ENCODE results near the gene CNPY1.
"Not testable (repeated sequence)": the region's sequence is repeated elsewhere in the genome, so short reads cannot be mapped to it uniquely, and the experiment has no call there.

The CNPY1 gene

GRCh38 chr7:155520114-155520513 lies 26.2 kb downstream of the CNPY1 start:
- no peaks in the 10 kb centered on the region for H3K36me3 ChIP-seq (ENCODE audit: insufficient read depth, low read length)
- no peak overlapping the region for H2AFZ ChIP-seq (ENCODE audit: low read length)
- no peaks in the 10 kb centered on the region for H3K4me1 ChIP-seq (ENCODE audit: insufficient read depth, low read length, severe bottlenecking)
- H3K4me2 ChIP-seq (ENCODE audit: low read length), result no peak overlapping the region
- H3F3A ChIP-seq (ENCODE audit: insufficient read depth, low read length), result no peaks in the 10 kb centered on the region
- no peaks in the 10 kb centered on the region for H3K9me3 ChIP-seq (ENCODE audit: low read length)
- TF ChIP-seq EZH2 (IDR thresholded peaks at IDR 0.05; ENCODE audit: borderline replicate concordance, low read length), result no peak
- TF ChIP-seq, protein P1, sequence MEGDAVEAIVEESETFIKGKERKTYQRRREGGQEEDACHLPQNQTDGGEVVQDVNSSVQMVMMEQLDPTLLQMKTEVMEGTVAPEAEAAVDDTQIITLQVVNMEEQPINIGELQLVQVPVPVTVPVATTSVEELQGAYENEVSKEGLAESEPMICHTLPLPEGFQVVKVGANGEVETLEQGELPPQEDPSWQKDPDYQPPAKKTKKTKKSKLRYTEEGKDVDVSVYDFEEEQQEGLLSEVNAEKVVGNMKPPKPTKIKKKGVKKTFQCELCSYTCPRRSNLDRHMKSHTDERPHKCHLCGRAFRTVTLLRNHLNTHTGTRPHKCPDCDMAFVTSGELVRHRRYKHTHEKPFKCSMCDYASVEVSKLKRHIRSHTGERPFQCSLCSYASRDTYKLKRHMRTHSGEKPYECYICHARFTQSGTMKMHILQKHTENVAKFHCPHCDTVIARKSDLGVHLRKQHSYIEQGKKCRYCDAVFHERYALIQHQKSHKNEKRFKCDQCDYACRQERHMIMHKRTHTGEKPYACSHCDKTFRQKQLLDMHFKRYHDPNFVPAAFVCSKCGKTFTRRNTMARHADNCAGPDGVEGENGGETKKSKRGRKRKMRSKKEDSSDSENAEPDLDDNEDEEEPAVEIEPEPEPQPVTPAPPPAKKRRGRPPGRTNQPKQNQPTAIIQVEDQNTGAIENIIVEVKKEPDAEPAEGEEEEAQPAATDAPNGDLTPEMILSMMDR (IDR thresholded peaks at IDR 0.05; ENCODE audit: low read length), result no peak
- H3K9me2 ChIP-seq (ENCODE audit: low read depth, low read length), result no peaks in the 10 kb centered on the region
- no peak overlapping the region for H3K9ac ChIP-seq (ENCODE audit: low read length)
- no peaks in the 10 kb centered on the region for H4K20me1 ChIP-seq (ENCODE audit: insufficient read depth, low read length)
- H3K79me2 ChIP-seq (ENCODE audit: insufficient read depth, low read length), result no peaks in the 10 kb centered on the region
- no peak overlapping the region for H3K4me3 ChIP-seq (ENCODE audit: low read depth, low read length, poor library complexity, severe bottlenecking)
- H3K27me3 ChIP-seq (ENCODE audit: insufficient read depth, low read length), result peaks cover 22% of the 10 kb centered on the region
- H3K27ac ChIP-seq (ENCODE audit: low read depth, low read length, poor library complexity, severe bottlenecking), result no peak overlapping the region

GRCh38 chr7:155519358-155519757 lies 27.0 kb downstream of the CNPY1 start:
- peaks cover 22% of the 10 kb centered on the region for H3K27me3 ChIP-seq (ENCODE audit: insufficient read depth, low read length)
- not testable (repeated sequence) for H3K4me3 ChIP-seq (ENCODE audit: low read depth, low read length, poor library complexity, severe bottlenecking); H3F3A ChIP-seq (ENCODE audit: insufficient read depth, low read length); H4K20me1 ChIP-seq (ENCODE audit: insufficient read depth, low read length); H3K4me1 ChIP-seq (ENCODE audit: insufficient read depth, low read length, severe bottlenecking); H3K9me2 ChIP-seq (ENCODE audit: low read depth, low read length); H3K36me3 ChIP-seq (ENCODE audit: insufficient read depth, low read length); H3K79me2 ChIP-seq (ENCODE audit: insufficient read depth, low read length); H2AFZ ChIP-seq (ENCODE audit: low read length); H3K9ac ChIP-seq (ENCODE audit: low read length); H3K4me2 ChIP-seq (ENCODE audit: low read length); H3K9me3 ChIP-seq (ENCODE audit: low read length); H3K27ac ChIP-seq (ENCODE audit: low read depth, low read length, poor library complexity, severe bottlenecking)

DNA sequence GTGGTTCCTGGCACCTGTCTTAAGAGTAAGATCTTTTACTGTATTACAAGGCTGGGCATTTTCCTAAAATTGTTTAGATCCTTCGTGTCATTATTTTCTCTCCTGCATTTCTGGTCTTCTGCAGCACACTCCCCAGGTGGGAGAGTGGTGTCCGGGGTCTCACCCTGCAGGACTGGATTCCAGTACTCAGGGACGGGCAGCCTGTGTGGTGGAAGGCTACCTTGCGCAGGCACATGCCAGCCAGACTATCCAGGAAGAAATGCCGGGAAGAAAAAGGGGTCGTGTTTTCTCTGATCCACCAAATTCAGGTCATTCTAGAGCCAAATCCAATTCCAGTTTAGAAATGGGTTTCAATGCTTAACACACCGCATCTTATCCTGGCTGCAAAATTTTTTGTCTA lies 27.7 kb downstream of the CNPY1 start:
- H3K27ac ChIP-seq (ENCODE audit: low read depth, low read length, poor library complexity, severe bottlenecking), result no peak overlapping the region
- no peaks in the 10 kb centered on the region for H3K9me2 ChIP-seq (ENCODE audit: low read depth, low read length)
- no peaks in the 10 kb centered on the region for H3K79me2 ChIP-seq (ENCODE audit: insufficient read depth, low read length)
- H3K9ac ChIP-seq (ENCODE audit: low read length), result no peak overlapping the region
- no peaks in the 10 kb centered on the region for H3K4me1 ChIP-seq (ENCODE audit: insufficient read depth, low read length, severe bottlenecking)
- no peaks in the 10 kb centered on the region for H3F3A ChIP-seq (ENCODE audit: insufficient read depth, low read length)
- no peaks in the 10 kb centered on the region for H3K36me3 ChIP-seq (ENCODE audit: insufficient read depth, low read length)
- TF ChIP-seq, protein P1 (IDR thresholded peaks at IDR 0.05; ENCODE audit: low read length), result no peak
- no peak for TF ChIP-seq EZH2 (IDR thresholded peaks at IDR 0.05; ENCODE audit: borderline replicate concordance, low read length)
- H3K27me3 ChIP-seq (ENCODE audit: insufficient read depth, low read length), result peaks cover 22% of the 10 kb centered on the region
- no peaks in the 10 kb centered on the region for H4K20me1 ChIP-seq (ENCODE audit: insufficient read depth, low read length)
- no peak overlapping the region for H3K4me3 ChIP-seq (ENCODE audit: low read depth, low read length, poor library complexity, severe bottlenecking)
- H2AFZ ChIP-seq (ENCODE audit: low read length), result no peak overlapping the region
- no peak overlapping the region for H3K4me2 ChIP-seq (ENCODE audit: low read length)
- H3K9me3 ChIP-seq (ENCODE audit: low read length), result no peaks in the 10 kb centered on the region

DNA sequence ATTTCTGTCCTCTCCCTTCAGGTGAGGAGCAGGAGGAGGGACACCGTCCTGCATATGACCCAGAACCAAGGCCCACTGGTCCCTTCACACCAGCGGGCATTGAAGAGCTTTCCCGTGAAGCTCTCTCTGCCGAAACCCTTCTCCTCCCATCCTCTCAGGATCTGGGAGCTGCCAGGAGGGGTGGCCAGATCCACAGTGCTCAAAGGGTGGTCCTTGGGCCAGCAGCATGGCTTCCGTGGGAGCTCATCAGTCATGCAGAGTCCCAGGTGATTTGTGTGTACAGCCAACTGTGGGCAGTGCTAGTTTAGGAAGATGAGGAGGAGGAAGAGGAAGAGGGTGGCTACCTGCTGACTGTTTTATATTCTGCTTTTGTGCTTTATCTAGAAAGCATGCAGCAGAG lies 28.4 kb downstream of the CNPY1 start:
- H3F3A ChIP-seq (ENCODE audit: insufficient read depth, low read length), result no peaks in the 10 kb centered on the region
- peaks cover 20% of the 10 kb centered on the region for H3K27me3 ChIP-seq (ENCODE audit: insufficient read depth, low read length)

More for the DNA sequence above, 28.4 kb downstream of the CNPY1 start:
- Histone ChIP-seq H3K9ac (ENCODE audit: low read length) (no peak overlapping the region), H3K9me3 (ENCODE audit: low read length) (no peaks in the 10 kb centered on the region), H3K27ac (ENCODE audit: low read depth, low read length, poor library complexity, severe bottlenecking) (no peak overlapping the region), H3K4me2 (ENCODE audit: low read length) (no peak overlapping the region), H3K4me3 (ENCODE audit: low read depth, low read length, poor library complexity, severe bottlenecking) (no peak overlapping the region), H3K9me2 (ENCODE audit: low read depth, low read length) (no peaks in the 10 kb centered on the region), H3K4me1 (ENCODE audit: insufficient read depth, low read length, severe bottlenecking) (no peaks in the 10 kb centered on the region), H2AFZ (ENCODE audit: low read length) (no peak overlapping the region), H3K79me2 (ENCODE audit: insufficient read depth, low read length) (no peaks in the 10 kb centered on the region), H3K36me3 (ENCODE audit: insufficient read depth, low read length) (no peaks in the 10 kb centered on the region), H4K20me1 (ENCODE audit: insufficient read depth, low read length) (no peaks in the 10 kb centered on the region)
- TF ChIP-seq, protein P1 (IDR thresholded peaks at IDR 0.05; ENCODE audit: low read length), result no peak
- no peak for TF ChIP-seq EZH2 (IDR thresholded peaks at IDR 0.05; ENCODE audit: borderline replicate concordance, low read length)

All from OCI-LY1 (cell line).